NCI-H2227 (cell line): ENCODE measurements around the gene TTC7B.

ENCODE experiments used
- DNase-seq: peaks from one replicate; lab custom pipeline; 2025; ENCODE audit not compliant: unreplicated experiment; lab: John Stamatoyannopoulos, UW

TTC7B gene

DNA sequence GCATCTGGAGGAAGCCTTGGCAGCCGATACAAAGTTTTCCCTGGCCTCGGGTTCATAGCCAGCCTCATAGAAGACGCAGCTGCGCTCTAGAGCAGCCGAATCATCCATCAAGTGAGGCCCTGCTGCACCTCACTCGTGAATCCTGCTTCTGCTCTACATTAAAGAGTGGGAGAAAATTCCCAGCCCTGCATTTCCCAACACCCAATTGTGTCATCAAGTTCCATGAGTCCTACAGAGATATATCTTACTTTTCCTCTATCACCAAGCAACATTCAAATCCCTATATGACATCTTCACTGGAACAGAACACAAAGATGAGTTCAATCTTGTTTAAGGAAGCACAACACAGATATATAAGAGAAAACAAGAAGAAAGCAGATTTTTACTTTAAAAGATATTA, 139.3 kb downstream of the TTC7B start:
- no peak for DNase-seq

DNA sequence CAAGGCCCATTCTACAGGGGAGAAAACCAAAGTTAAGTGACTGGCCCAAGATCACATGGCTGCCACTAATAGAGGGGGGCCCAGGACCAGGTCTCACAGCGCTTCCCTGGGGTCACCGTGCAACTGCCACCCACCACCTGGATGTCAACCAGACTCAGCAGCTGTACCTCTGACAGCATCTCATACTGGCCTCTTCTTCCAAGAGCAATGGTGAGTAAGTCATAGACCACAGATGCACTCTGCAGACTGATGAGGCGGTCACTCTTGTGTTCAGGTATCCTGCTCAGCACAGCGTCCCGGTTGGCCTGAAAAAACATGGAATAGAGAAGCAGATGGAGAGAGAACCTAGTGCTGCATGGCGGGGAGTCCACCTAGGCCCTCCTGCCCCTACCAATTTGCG, 139.9 kb downstream of the TTC7B start:
- DNase-seq: no peak

DNA sequence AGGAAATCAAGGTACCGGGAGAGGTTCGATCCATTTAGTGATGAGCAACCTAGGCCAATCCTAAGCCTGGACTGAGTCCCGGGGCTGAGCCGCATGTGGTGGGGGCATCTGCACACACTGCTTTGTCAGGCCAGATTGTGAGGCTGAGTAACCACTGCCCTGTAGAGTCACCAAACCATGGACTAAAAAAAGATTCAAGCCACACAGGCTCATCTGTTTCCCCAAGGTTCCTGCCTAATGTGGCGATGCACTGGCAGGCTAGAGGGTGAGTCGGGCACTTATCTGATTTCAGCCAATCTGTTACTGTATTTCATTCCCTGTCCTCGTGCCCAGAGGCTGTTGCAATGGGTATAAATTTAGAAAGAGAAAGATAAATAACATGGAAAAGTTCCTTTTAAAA, 140.8 kb downstream of the TTC7B start:
- DNase-seq: no peak

DNA sequence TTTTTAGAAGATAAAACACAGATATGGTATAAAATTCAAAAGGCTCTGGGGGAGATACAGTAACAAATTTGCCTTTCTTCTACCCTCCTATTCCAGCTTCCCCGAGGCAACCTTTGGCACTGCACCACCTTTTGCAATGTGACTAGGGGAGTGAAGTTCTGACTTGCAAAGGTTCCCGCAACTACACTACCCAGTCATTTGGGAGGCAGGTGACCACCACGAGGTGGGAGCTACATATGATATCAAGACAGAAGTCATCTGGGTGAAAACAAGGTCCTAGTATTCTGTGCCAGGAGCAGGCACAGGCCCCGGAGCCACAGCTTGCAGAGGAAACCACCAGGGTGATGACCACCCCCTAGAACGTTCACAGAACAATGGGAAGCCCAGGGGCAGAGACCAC, 141.5 kb downstream of the TTC7B start:
- no peak for DNase-seq

DNA sequence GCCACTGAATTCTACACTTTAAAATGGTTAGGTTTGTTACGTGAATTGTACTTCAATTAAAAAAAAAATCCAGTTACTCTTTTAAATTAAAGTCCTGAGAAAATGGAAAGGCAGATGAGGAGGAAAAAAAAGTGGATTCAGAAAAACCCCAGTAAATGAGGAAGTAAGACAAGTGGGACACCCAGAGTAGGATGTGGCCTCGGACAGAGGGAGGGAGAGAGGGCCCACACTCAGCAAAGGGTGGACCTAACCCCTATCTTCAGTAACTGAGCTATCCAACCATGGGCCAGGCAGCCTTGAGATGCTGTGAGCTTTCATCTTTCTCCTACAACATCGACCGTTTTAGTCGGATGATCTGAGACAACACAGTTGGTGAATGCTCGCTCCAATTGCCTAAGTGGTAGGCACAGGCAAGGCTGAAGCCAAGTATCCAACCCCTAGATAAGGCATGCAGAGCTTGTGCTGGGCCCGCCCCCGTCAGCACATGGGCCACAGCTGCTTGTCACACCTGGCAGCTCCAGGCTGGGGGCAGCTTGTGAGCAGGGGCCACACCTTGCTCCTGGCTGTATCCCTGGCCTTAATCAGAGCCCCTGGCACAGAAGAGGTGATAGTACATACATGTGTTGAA, 142.1 kb downstream of the TTC7B start:
- DNase-seq: no peak

DNA sequence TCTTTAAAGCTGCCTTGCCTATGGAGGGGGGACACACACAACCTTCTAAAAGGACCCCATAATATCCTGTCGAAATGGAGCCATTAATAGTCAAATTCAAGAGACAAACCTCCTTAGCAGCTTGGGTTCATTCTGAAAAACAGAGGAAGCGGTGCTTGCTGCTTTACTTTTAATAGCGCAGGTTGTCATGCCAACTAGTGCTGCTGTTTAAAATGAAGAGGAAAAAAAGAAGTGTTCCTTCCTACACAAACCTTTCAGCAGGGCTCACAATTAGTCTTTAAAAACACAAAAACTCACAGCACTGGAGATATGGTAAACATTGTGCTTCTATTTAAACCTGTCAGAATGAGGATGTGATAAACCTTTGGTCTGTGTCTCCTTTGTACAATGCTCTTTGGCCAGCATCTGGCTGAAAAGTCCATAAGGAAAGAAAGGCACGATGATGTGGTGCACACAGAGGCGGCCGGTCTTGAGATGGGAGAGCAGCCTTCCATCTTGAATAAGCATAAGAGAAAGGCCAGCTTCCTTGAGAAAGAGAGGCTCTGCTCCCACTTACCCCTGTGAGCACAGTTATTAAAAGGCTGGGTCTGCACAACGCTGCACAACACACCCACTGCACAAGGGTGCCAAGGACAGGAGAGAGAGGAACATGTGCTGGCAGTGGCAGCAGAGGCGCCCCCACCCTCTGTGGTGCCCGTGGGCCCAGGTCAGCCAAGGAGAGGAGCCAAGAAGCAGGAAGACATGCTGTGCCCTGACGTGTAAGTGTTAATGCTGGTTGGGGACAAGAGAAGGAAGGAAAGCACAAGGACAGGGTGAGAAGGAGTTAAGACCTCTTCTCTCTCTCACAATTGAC, 144.6 kb downstream of the TTC7B start:
- DNase-seq: peak; percentile 14

DNA sequence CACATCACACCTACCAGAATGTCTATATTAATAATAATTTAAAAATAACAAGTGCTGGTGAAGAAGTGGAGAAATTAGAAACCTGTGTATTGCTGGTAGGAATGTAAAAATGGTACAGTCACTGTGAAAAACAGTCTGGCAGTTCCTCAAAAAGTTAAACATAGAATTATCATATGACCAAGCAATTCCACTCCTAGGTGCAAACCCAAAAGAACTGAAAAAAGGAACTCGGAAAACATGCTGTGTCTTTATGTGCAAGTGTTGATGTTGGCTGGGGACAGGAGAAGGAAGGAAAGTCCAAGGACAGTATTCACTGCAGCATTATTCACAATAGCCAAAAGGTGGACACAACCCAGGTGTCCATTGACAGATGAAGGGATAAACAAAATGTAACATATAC, 146.5 kb downstream of the TTC7B start:
- DNase-seq: no peak

DNA sequence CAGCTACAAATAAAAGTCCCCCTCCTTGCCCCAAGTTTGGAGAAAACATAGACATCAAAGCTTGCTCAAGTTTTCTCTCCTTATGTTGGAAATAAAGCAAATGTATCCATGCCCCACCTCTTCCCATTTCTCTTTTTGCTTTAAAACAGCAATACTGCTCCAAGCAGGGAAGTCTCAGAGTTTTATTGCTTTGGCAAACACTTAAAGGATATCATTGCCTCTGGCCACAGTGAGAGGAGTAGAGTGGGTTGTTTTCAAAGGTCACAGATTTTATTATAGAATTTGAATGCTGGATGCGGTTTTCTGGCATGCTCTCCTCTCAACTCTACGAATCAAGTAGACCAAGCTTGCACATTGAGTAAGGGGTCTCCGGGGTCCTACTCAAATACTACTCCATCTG, 149.7 kb downstream of the TTC7B start:
- DNase-seq: no peak

DNA sequence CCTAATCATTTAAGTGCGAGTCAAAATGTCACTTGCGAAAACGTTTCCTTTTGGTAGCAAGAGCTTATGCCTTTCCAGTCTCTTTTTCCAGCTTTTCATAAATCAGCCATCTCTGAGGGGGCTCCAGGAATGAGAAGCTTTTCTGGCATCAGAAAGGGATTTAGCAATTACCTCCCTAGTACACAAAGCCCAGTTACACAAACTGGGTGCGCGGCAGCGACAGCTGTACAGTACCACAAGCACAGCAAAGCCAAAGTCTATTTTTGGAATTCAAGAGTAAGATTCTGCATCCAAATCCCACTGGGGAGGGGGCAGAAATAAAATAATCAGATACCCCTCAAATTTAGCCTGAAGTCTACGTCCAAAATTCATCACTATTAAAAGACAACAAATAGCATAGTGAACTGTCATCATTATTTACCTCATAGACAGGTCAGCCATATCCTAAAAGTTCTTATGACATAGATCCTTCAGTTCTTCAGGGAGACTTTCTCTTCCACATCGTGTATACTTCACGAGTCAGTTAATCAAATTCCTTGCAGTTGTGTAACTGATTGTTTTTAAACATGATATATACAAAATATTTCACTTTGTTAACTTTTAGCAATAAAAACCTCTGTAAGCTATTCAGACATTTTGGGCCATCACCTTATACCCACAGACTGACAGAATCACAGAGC, 150.8 kb downstream of the TTC7B start:
- DNase-seq: no peak

DNA sequence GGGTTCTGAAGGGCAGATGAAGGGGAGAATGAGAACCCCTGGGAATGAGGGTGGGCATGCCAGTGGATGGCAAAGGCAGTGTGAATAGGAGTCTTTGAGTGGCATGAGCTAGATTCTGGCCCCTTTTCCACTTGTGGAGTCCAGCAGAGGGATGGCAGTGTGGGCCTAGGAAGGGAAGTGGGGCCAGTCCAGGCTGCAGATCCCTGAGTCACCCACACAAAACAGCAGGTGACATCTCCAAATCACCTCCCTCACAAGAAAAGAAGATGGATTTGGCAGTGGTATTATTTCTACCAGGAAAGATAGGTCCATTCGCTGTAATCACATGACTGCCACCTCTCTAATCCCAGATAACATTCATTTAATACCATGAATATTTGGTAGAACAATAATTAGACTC, 151.3 kb downstream of the TTC7B start:
- no peak for DNase-seq

DNA sequence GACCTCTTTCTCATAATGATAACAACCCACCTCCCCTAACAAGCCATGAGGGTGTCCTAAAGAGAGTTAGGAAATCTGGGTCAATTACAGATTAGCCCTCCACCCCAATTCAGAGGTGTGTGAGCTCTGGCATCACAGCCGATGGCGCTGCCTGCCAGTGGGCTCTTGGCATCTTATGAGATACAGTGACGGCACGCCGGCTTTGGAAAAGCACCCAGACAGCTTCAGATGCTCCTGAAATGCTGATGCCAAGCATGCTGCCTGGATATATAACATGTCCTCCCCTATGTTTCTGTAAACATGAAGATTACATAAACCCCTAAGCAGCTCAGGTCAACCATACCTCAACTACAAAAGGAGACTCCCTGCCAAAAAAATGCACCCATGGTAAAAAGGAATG, 152.6 kb downstream of the TTC7B start:
- no peak for DNase-seq

DNA sequence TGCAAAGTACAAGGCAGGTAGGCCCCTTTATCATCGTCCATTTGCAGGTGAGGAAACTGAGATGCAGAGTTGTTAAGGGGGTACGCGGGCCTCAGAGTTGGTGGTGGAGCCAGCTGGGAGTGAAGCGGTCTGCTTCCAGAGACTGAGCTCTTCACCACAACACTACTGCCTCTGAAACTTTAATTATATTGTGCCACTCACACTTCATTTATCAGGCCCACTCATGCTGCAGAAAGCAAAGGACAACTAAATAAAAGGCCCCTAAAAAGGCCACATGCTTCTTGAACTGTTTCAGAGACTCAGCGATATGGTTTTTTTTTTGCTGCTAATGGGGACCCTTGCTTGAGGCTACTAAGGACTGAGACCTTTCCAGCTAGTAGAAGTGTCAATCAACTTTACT, 153.1 kb downstream of the TTC7B start:
- DNase-seq: no peak

DNA sequence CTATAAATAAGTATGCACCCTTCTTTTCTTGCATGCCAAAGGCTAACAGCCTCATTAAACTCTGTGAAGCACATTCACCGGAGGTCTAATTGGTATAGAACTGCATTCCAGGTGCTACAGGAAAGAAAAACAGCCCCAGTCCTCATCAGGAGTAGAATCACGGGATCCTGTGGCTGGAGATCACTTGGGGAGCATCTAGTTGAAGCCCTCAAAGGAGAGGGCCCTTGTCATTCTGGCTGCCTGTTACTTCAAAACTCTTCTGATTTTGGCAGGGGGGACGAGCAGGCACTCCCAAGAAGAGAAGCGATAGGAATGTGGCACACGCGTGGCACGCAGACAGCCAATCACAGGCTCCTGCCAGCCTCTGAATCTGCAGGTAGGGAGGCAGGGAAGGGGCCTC, 154.4 kb downstream of the TTC7B start:
- no peak for DNase-seq

DNA sequence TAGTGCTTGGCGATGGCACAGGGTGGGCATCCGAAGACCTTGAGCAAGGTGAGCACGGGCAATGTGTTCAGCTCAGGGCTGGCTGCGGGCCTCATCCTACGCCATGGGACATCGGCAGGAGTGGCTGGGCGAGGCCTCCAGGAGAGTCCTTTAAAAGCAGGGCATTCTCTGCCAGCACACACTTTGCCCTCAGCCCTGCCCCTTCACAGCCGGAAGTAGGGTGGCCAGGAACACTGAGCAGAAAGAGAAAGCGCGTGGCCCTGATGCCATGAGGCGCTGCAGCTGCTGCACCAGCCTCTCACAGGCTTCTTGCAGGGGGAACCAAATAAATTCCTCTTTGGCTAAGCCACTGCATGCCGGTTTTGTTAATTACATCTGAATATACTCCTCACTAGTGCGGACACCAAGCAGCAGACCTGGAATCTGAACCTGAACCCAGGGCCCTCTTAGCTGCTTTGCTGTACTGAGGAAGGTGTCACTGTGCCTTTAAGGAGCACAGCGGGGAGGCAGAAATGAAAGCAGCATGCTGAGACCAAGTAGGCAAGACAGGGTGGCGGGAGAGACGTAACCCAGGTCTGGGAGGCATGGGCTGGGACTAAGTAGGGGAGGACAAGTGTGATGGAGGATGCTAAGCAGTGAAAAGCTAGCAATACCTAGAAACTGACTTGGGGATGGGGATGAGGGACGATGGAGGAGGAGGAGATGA, 155.2 kb downstream of the TTC7B start:
- no peak for DNase-seq

DNA sequence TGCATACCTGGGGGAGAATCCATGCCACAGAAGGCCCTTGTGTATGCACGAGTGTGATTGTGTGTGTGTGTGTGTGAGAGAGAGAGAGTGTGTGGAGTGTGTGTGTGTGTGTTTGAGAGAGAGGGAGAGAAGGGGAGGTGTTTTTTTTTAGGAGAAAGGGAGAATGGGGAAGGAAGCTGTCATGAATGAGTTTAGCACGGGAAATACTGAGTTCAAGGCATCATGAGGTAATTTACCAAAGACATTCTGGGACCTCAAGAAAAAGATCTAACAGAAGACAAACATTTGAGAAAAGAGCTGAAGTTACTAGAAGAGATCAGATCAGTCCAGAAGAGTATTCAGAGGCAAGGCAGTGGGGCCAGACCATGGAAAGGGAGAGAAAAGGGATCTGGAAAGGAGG, 157.1 kb downstream of the TTC7B start:
- no peak for DNase-seq

DNA sequence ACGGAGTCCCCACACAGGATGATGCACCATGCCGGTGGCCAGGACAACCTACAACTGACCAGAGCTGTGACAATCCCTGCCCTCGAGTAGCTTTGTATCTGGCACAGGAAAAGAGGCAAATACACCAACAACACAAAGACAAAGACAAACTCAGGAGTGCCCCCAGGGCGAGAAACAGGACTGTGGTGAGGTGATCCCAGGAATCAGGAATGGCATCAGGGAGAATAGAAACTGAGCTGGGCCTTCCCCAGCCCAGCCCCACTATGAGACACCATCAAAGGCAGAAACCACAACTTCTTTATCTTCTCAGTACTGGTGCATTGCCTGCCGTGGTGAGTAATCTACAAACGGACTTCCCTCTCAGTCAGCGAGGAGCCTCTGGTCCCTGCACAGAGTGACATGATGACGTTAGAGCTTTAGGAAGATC, 157.7 kb downstream of the TTC7B start:
- DNase-seq: no peak

DNA sequence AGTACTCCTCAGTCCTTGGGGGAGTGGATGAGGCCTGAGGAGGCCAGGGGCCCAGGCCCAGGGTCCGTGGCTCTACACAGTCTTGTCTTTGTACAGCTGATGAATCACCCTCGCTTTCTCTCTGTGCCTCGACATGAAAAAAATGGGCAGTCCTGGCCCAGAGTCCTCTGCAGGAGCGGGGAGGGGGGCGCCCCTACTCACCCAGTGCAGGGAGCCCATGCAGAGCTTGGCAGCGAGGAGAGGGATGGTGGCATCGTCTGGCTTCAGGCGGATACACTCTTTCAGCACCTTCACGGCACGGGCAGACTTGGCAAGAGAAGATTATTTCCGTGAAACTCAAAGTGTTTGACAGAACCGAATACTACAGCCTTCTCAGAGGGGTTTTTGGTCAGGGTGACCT, 159.3 kb downstream of the TTC7B start:
- DNase-seq: no peak

DNA sequence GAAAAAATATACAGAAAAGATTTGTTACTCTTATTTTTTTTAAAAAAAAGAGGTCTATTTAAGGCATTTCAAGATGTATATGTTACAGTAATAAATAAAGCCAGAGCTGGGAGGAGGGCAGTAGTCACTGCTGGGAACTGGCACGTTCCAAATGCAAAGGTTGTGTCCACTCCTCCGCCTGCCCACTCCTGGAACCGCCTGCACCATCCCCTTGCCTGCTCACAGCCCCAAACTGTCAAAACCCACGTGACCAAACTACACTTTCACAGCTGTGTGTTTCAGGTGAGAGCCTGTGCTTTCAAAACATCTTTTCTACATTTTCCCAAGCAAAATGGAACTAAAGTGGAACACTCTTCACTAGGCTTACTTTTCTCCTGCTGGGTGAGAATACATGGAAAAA, 160.4 kb downstream of the TTC7B start:
- no peak for DNase-seq

DNA sequence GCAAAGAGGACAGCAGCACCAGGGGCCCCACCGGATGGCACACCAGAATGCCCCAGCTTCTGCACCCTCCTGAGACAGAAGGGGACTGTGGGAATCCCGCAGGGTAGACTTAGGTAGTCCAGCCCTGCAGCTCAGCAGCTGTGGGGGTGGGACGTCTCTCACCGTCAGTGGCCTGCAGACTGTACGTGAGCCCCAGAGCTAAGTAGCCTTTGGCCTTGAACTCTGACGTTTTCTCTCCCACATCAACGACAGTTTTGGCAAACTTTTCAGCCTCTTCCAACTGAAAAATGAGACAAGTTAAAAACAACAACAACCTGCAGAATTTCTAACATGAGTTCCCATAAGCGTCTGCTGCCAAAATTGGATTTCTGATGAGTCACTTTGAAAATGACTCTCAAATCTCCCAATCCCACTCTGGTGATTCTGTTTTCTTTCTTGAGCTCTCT, 161.4 kb downstream of the TTC7B start:
- DNase-seq: no peak

DNA sequence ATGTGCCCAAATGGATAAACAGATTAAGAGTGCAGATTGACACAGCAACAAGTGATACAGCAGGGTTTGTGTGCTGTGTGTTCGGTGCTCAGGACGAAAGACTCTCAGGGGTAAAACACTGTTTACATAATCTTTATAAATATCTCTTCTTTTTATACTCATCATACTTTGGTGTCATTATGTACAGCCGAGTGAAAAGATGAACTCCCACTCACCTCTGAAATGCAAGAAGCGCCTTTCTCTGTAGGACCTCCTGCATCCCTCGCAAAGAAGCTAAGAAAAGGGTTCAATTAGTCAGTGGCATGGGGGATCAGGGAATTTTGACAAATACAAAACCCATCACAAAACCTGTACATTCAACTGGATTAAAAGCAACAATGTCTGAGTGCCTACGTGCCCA, 163.6 kb downstream of the TTC7B start:
- DNase-seq: no peak

DNA sequence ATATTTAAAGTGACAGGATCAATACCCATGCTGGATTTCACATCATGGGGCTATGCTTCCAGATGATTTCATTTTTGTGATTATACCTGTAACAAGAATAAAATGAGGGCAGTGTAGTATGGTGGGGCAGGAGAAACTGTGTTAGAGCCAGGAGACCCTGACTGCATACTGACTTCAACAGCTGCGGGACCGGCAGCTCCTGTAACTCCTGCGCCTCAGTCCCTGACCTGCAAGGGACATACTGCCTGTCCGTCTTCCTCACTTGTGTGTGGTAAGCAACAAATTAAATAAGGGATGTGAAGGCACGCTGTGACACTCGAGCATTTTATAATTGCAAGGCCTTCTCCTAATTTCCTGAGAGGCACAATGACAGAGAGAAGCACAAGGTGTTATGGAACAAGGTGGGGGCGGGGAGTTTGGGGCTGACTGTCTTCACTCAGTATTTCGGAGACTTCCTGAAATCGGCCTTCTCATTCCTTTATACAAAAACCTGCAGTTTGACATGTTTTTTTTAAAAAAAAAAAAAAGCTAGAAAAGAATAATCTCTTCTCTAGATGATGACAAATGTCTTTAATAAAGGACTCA, 164.2 kb downstream of the TTC7B start:
- no peak for DNase-seq
